GM19452 (cell line): ENCODE measurements around the gene ZRANB1.

Experiments used
- ATAC-seq: cut with Tn5 transposase; IDR thresholded peaks from one replicate; pipeline ENCODE4 v1.9.1; 2021; ENCODE audit not compliant: unreplicated experiment

ZRANB1 gene

DNA sequence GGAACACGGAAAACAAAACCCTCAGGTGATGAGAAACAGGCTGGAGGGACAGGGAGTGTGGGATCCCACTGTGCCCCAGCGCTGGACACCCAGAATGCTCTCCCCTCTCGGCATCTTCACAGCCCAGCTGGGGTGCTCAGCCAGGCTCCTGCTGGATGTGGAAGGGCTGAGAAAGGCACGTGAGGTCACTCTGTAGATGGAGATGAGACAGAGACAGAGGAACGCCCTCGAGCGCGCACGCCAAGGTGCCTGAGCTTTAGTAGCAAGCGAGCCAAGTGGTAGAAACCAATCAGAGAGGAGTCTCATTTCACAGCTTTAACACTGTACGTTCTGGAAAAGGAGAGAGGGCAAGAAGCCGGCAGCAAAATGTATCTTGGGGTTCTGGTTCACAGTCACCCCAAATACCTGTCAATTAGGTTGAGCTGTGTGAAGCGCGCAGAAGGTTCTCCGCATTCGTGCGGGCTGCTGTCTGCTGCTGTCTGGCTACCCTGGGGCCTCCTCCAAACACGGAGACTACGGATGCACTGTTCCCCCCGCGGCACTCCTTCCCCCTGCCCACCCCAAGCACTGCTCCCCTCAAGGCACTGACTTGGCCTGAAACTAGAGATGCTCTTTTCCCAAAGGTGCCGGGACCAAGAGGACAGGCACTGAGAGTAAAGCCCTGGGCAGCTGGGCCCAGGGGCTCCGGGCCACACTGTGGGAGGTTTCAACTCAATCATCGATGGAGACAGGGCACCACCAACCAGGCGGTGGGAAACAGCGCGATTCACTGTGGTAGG lies 91.4 kb downstream of the ZRANB1 start:
- no peak for ATAC-seq

DNA sequence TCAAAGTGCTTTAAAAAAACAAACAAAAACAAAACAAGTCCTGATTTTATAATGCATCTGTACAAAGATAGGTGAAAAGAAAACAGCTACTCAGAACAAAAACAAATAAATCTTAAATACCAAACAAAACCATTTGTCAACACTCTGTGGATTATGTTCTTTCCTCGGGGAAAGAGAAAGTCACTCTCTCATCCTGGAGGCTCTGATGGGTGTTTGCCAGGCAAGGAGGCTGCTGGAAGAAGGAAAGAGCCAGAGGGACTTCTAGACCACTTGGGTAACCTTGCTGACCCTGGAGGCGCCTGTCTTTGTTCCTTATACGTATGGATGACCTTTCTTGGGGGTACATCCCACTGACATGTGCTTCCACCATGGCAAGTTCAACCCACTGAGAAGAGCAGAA lies 92.8 kb downstream of the ZRANB1 start:
- no peak for ATAC-seq

DNA sequence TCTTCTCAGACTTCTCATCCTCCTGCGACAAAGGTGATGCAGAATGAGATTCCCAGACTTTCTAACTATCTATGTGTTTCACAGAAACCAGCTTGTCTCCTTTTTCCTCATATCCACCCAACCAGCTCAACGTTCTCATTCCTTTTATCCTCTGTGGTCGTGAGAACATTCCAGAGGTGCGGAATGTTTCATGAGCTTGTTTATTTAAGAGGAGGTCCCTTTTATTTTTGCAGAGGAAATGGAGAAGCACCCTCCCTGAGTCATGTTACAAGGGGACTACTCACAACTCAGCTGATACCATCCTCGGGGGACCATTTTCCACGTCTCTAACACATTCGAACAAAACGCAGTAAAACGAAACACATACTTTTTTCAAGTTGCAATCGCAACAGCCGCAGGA lies 93.2 kb downstream of the ZRANB1 start:
- ATAC-seq = no peak

DNA sequence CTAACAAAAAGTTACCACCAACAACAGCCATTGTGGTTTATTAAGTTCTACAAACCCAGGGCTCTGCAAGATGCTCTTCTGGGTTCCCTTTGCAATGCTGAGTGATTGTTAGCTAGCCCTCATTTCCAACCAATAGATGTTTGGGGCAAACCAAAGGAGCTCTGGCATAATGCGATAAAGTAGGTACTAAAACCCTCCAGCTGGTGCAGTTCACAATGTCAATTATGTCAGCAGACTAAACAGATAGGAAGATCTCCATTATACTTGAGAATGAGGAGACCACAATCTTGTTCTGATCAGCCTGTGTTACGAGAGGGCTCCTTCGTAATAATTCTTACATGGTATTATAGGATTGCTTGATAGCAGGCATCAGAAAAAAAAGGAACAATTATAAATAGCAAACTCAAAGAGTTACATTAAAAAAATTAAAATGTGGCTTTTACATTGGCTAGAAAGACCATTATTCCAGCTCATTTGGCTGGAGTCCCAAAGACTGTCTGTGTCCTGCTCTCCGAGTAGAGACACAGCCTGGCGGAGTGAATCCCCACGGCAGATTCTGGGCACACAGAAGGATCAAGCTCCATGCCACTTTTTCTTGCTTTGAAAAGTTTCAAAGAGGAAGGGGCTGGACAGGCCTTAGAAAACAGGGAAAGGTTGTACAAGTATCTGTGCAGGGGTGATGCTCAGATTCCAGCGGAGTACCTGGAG lies 93.8 kb downstream of the ZRANB1 start:
- no peak for ATAC-seq

DNA sequence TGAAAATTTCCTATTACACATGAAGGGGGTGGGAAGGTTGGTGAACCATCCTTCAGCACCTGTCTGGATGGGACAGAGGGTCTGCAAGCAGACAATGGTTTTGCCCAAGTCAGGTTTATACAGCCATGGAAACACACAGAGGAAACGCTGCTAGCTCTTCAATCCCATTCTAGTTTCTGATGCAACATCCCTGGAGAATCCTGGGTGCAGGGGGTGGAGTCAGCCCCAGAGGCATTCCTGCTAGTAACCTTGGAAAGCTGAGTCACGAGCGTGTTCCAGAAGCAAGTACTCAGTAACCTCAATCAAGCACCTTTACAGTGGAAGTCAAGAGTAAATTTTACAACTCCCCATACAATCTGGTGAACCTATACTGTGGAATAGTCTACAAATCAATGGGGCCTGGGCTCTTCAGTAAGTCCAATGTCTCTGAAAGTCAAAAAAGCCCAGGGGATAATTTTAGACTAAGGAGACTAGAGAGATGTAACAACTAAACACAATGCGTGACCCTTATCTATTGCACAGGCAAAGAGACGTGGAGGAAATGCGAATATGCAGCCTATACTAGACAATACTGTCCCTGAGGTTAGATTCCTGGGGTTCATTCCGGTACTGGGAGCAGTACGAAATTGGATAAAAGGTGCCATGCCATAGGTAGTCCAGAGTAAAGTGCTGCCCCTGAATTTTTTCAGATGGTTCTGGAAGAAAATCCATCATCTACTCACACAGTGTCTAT lies 95.4 kb downstream of the ZRANB1 start:
- ATAC-seq = no peak
